Measurements from ENCODE around the gene MYO15A. TPM values are rescaled to one million over a fixed set of nuclear protein-coding genes. Genes with fewer than 3 reads are reported as not detected.

The MYO15A gene
- total and polyA plus RNA-seq, 12 donors, result 0.44 to 3.5 (median 0.88) TPM; not detected in 2

GRCh38 chr17:18115517-18115916, 7.0 kb downstream of the MYO15A start:
- TF ChIP-seq CTCF (IDR thresholded peaks at IDR 0.05), result no peak
- TF ChIP-seq POLR2A (IDR thresholded peaks at IDR 0.05), result no peak
- intact Hi-C loops (cut with DNase I), result no loop called here
- H3K9me3 ChIP-seq (replicated peaks in 1 of 3), result no peaks in the 10 kb centered on the region
- no peaks in the 10 kb centered on the region for H3K36me3 ChIP-seq (replicated peaks in 1 of 2)
- no peak overlapping the region for H3K27ac ChIP-seq
- WGBS, 4 donors, result 74 to 83% (median 79%) methylated on average over 7 of the region's 7 CpGs
- H3K4me3 ChIP-seq, result no peak overlapping the region
- no peaks in the 10 kb centered on the region for H3K4me1 ChIP-seq (replicated peaks in 1 of 2)
- no peaks in the 10 kb centered on the region for H3K27me3 ChIP-seq
- no peak for DNase-seq

GRCh38 chr17:18116078-18116477, 7.5 kb downstream of the MYO15A start:
- intact Hi-C loops (cut with DNase I), result no loop called here
- TF ChIP-seq CTCF (IDR thresholded peaks at IDR 0.05), result no peak
- no peak overlapping the region for H3K27ac ChIP-seq
- DNase-seq, result no peak
- no peaks in the 10 kb centered on the region for H3K9me3 ChIP-seq (replicated peaks in 1 of 3)
- 81 to 97% (median 92%) methylated on average over 4 to 5 of the region's 5 CpGs for WGBS, 4 donors
- no peak overlapping the region for H3K4me3 ChIP-seq
- no peaks in the 10 kb centered on the region for H3K27me3 ChIP-seq
- H3K4me1 ChIP-seq (replicated peaks in 1 of 2), result no peaks in the 10 kb centered on the region
- no peaks in the 10 kb centered on the region for H3K36me3 ChIP-seq (replicated peaks in 1 of 2)

- H3K27ac ChIP-seq, result no peak overlapping the region
- intact Hi-C loops (cut with DNase I), result no loop called here
- 100% methylated on average over 1 of the region's 1 CpG for WGBS, 4 donors
- H3K36me3 ChIP-seq (replicated peaks in 1 of 2), result no peaks in the 10 kb centered on the region
- H3K9me3 ChIP-seq (replicated peaks in 1 of 3), result no peaks in the 10 kb centered on the region
- no peaks in the 10 kb centered on the region for H3K4me1 ChIP-seq (replicated peaks in 1 of 2)
- no peak overlapping the region for H3K4me3 ChIP-seq
- DNase-seq, result no peak
- no peak for TF ChIP-seq POLR2A (IDR thresholded peaks at IDR 0.05)
- no peak for TF ChIP-seq CTCF (IDR thresholded peaks at IDR 0.05)
- no peaks in the 10 kb centered on the region for H3K27me3 ChIP-seq
Measured at GRCh38 chr17:18117533-18117932, 9.0 kb downstream of the MYO15A start.

DNA sequence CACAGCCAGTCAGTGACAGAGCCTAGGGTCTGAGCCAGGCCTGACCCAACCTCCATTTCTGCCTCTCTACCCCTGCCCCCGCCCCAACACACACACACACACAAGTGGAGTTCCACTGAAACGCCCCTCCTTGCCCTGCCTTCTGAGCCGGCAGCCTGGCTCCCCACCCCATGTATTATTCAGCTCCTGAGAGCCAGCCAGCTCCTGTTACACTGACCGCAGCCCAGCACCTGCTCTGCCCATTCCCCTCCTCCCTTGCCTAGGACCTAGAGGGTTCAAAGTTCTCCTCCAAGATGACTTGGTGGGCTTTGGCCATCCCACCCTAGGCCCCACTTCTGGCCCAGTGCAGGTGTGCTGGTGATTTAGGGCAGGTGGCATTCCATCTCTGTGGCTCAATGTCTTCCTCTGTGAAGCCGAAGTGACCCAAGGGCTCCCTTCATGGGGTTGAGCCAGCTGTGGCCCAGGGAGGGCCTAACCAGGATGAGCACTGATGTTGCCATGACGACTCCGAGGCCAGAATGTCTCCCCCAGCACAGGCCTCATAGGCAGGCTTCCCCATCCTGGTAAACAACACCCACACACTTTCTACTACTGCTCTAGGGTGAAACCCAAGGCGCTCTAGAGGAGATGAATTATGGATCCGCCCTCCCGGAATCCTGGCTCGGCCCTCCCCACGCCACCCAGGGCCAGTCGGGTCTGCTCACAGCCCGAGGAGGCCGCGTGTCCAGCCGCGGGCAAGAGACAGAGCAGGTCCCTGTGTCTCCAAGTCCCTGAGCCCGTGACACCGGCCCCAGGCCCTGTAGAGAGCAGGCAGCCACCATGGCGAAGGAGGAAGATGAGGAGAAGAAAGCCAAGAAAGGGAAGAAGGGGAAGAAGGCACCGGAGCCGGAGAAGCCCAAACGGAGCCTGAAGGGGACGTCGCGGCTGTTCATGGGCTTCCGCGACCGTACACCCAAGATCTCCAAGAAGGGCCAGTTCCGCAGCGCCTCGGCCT, 9.7 kb downstream of the MYO15A start:
- Histone ChIP-seq H3K4me3 (no peak overlapping the region), H3K27ac (no peak overlapping the region), H3K36me3 (replicated peaks in 1 of 2) (no peaks in the 10 kb centered on the region), H3K4me1 (replicated peaks in 1 of 2) (no peaks in the 10 kb centered on the region), H3K27me3 (no peaks in the 10 kb centered on the region), H3K9me3 (replicated peaks in 1 of 3) (no peaks in the 10 kb centered on the region)
- intact Hi-C loops (cut with DNase I), result no loop called here
- no peak for DNase-seq
- 88 to 95% (median 90%) methylated on average over 29 to 33 of the region's 33 CpGs for WGBS, 4 donors
- no peak for TF ChIP-seq POLR2A (IDR thresholded peaks at IDR 0.05)
- TF ChIP-seq CTCF (IDR thresholded peaks at IDR 0.05), result no peak

Data from adrenal gland (tissue), 12 donors.